Measurements from ENCODE around the gene CLTC. TPM values are rescaled to one million over a fixed set of nuclear protein-coding genes. Genes with fewer than 3 reads are reported as not detected.

Gene CLTC
- total RNA-seq, 1 donor from 2014 or later: 313 TPM

- DNase-seq (ENCODE audit: low read depth in 2 of 2): no peak
Observed at GRCh38 chr17:59723041-59723440, 103.3 kb downstream of the CLTC start.

GRCh38 chr17:59723607-59724006, 103.9 kb downstream of the CLTC start:
- DNase-seq (ENCODE audit: low read depth in 2 of 2): no peak

- DNase-seq (ENCODE audit: low read depth in 2 of 2): peak in 1 of 2 donors; percentile 52
Observed at GRCh38 chr17:59725691-59726090, 106.0 kb downstream of the CLTC start.

GRCh38 chr17:59727817-59728533, 108.3 kb downstream of the CLTC start:
- no peak for DNase-seq (ENCODE audit: low read depth in 2 of 2)

GRCh38 chr17:59730268-59730834, 110.7 kb downstream of the CLTC start:
- DNase-seq (ENCODE audit: low read depth in 2 of 2): no peak

- DNase-seq (ENCODE audit: low read depth in 2 of 2): no peak
Observed at GRCh38 chr17:59733697-59734096, 114.0 kb downstream of the CLTC start.

GRCh38 chr17:59734226-59734625, 114.5 kb downstream of the CLTC start:
- no peak for DNase-seq (ENCODE audit: low read depth in 2 of 2)

GRCh38 chr17:59737324-59737723, 117.6 kb downstream of the CLTC start:
- DNase-seq (ENCODE audit: low read depth in 2 of 2): no peak

- no peak for DNase-seq (ENCODE audit: low read depth in 2 of 2)
Observed at GRCh38 chr17:59743842-59744241, 124.1 kb downstream of the CLTC start.

- no peak for DNase-seq (ENCODE audit: low read depth in 2 of 2)
Observed at GRCh38 chr17:59745040-59745439, 125.3 kb downstream of the CLTC start.

Other genes starting within 250 kb of the CLTC start
- gene DHX40, start 54.3 kb upstream of the CLTC start, total RNA-seq: 37.1 and 40.1 TPM in 2 replicates
- 26.2 and 41.1 TPM in 2 replicates for gene PTRH2, start 87.5 kb downstream of the CLTC start, total RNA-seq
- 99.8 and 126 TPM in 2 replicates for gene VMP1, start 87.8 kb downstream of the CLTC start, total RNA-seq

Measured in lung microvascular endothelial cell (primary cell).